H1 (cell line): ENCODE measurements around the gene MLF2. TPM values are rescaled to one million over a fixed set of nuclear protein-coding genes. Genes with fewer than 3 reads are reported as not detected.

ENCODE experiments used
- CTCF ChIA-PET: fragments of 300-600 bp; sonication (Branson Sonifier 250); formaldehyde crosslinking; loops from one replicate; lab custom pipeline; 2021; ENCODE audit not compliant: partially characterized antibody; lab: Charles Lee
- POLR2A ChIA-PET: fragments of 300-600 bp; sonication (Branson Sonifier 250); formaldehyde crosslinking; loops from one replicate; lab custom pipeline; 2021; ENCODE audit warnings: inconsistent platforms; ENCODE audit not compliant: partially characterized antibody; lab: Charles Lee
- DNase-seq, 2 experiments: peaks; one replicate each; pipeline versions ENCODE4 v3.0.0 to v3.0.0-alpha.2; 2010 to 2022; ENCODE audit warnings: low spot score in 2 of 2, low read depth in 1 of 2, mixed read lengths in 1 of 2
- FAIRE-seq: peaks from 2 replicates; lab custom pipeline; 2011; peaks lifted over from hg19 to GRCh38; lab: Jason Lieb, UNC
- H2AFZ ChIP-seq: 2 replicates; pipeline ENCODE4 v1.8.1; 2012; ENCODE audit warnings: low read length, inconsistent platforms
- H2AK5ac ChIP-seq: 2 replicates; pipeline ENCODE4 v1.6.1; 2013; ENCODE audit warnings: low read depth, low read length
- H2BK120ac ChIP-seq: replicated peaks from 2 replicates; pipeline ENCODE3; 2013; ENCODE audit warnings: low read depth, low read length, inconsistent platforms
- H2BK12ac ChIP-seq: 2 replicates; pipeline ENCODE4 v1.6.1; 2013; ENCODE audit warnings: low read depth, low read length
- H2BK15ac ChIP-seq: 2 replicates; pipeline ENCODE4 v1.6.1; 2013; ENCODE audit warnings: low read length
- H2BK20ac ChIP-seq: 2 replicates; pipeline ENCODE4 v1.6.1; 2013; ENCODE audit warnings: low read length
- H2BK5ac ChIP-seq: 2 replicates; pipeline ENCODE4 v1.6.1; 2013; ENCODE audit warnings: low read depth, low read length
- H3K14ac ChIP-seq: 2 replicates; pipeline ENCODE4 v1.6.1; 2013; ENCODE audit warnings: inconsistent platforms; ENCODE audit not compliant: insufficient read length
- H3K18ac ChIP-seq: 2 replicates; pipeline ENCODE4 v1.6.1; 2013; ENCODE audit warnings: low read length; ENCODE audit errors: extremely low read depth
- H3K23ac ChIP-seq: 2 replicates; pipeline ENCODE4 v1.6.1; 2013; ENCODE audit warnings: inconsistent platforms; ENCODE audit not compliant: insufficient read length
- H3K23me2 ChIP-seq: 2 replicates; pipeline ENCODE4 v1.6.1; 2013; ENCODE audit warnings: low read depth, low read length
- H3K27ac ChIP-seq: 2 replicates; pipeline ENCODE4 v1.6.1; 2011; ENCODE audit warnings: low read depth, low read length, inconsistent platforms
- H3K27me3 ChIP-seq, 4 experiments: replicated peaks in 1 of 4; 1 replicate in 1 of 4; 2 replicates in 3 of 4; pipeline versions ENCODE4 v1.6.1 to v1.8.1; 2011 to 2013; ENCODE audit warnings: low read length in 3 of 4, mild to moderate bottlenecking in 3 of 4, inconsistent platforms in 2 of 4, mixed read lengths in 2 of 4, moderate library complexity in 1 of 4; ENCODE audit not compliant: control insufficient read depth in 3 of 4, insufficient read depth in 3 of 4; ENCODE audit errors: extremely low read depth in 1 of 4
- H3K36me3 ChIP-seq, 4 experiments: 2 replicates each; pipeline versions ENCODE4 v1.6.1 to v1.8.1; 2011 to 2013; ENCODE audit warnings: mild to moderate bottlenecking in 4 of 4, low read length in 3 of 4, moderate library complexity in 2 of 4, control low read depth in 1 of 4, inconsistent platforms in 1 of 4; ENCODE audit not compliant: insufficient read depth in 4 of 4, control insufficient read depth in 2 of 4
- H3K4ac ChIP-seq: replicated peaks from 2 replicates; pipeline ENCODE3; 2013; ENCODE audit warnings: low read length, low read depth, mixed read lengths, inconsistent platforms; ENCODE audit not compliant: insufficient read length
- H3K4me1 ChIP-seq, 4 experiments: replicated peaks in 1 of 4; 1 replicate in 1 of 4; 2 replicates in 3 of 4; pipeline versions ENCODE4 v1.6.1 to v1.8.1; 2011 to 2013; ENCODE audit warnings: low read length in 3 of 4, inconsistent platforms in 2 of 4, mixed read lengths in 1 of 4; ENCODE audit not compliant: insufficient read depth in 4 of 4, control insufficient read depth in 3 of 4
- H3K4me2 ChIP-seq, 2 experiments: 2 replicates each; pipeline versions ENCODE4 v1.6.1 to v1.8.1; 2011 to 2013; ENCODE audit warnings: low read depth in 2 of 2, low read length in 2 of 2, control low read depth in 1 of 2, inconsistent platforms in 1 of 2, mild to moderate bottlenecking in 1 of 2; ENCODE audit not compliant: insufficient read depth in 1 of 2
- H3K4me3 ChIP-seq, 4 experiments: fragments of 200-600, 300-600 bp in 1 of 4; sonication (generic), shearing (Covaris generic), sonication (Bioruptor Twin) in 1 of 4; 2 replicates each; pipeline versions ENCODE4 v1.5.1 to v1.8.1; 2011 to 2016; ENCODE audit warnings: low read length in 4 of 4, low read depth in 3 of 4, control low read depth in 2 of 4, inconsistent platforms in 2 of 4, mild to moderate bottlenecking in 2 of 4, mixed read lengths in 1 of 4, moderate library complexity in 1 of 4; ENCODE audit not compliant: insufficient read depth in 2 of 4; ENCODE audit errors: extremely low read depth in 1 of 4
- H3K56ac ChIP-seq: replicated peaks from 2 replicates; pipeline ENCODE3; 2013; ENCODE audit warnings: low read depth, mild to moderate bottlenecking, mixed read lengths, low read length, inconsistent platforms; ENCODE audit not compliant: insufficient read length
- H3K79me1 ChIP-seq: 2 replicates; pipeline ENCODE4 v1.6.1; 2013; ENCODE audit warnings: low read depth, low read length, control low read depth
- H3K79me2 ChIP-seq, 2 experiments: 2 replicates each; pipeline versions ENCODE4 v1.6.1 to v1.8.1; 2012 to 2013; ENCODE audit warnings: low read length in 2 of 2, mild to moderate bottlenecking in 2 of 2, inconsistent platforms in 1 of 2; ENCODE audit not compliant: insufficient read depth in 2 of 2, control insufficient read depth in 1 of 2
- H3K9ac ChIP-seq, 4 experiments: replicated peaks in 1 of 4; 1 replicate in 1 of 4; 2 replicates in 3 of 4; pipeline versions ENCODE4 v1.6.1 to v1.8.1; 2011 to 2013; ENCODE audit warnings: low read depth in 3 of 4, low read length in 3 of 4, control low read depth in 2 of 4, mild to moderate bottlenecking in 2 of 4, moderate library complexity in 2 of 4, inconsistent platforms in 1 of 4; ENCODE audit errors: extremely low read depth in 1 of 4
- H3K9me3 ChIP-seq, 2 experiments: 2 replicates each; pipeline versions ENCODE4 v1.6.1 to v1.8.1; 2012 to 2013; ENCODE audit warnings: mild to moderate bottlenecking in 2 of 2, moderate library complexity in 2 of 2, control low read depth in 1 of 2, inconsistent platforms in 1 of 2, low read depth in 1 of 2, low read length in 1 of 2, mixed read lengths in 1 of 2; ENCODE audit not compliant: insufficient read depth in 2 of 2
- H4K20me1 ChIP-seq, 2 experiments: replicated peaks in 1 of 2; 2 replicates each; pipeline versions ENCODE3 to v1.8.1; 2011 to 2013; ENCODE audit warnings: inconsistent platforms in 2 of 2, low read length in 2 of 2, mild to moderate bottlenecking in 1 of 2; ENCODE audit not compliant: insufficient read depth in 2 of 2, control insufficient read depth in 1 of 2
- H4K5ac ChIP-seq: 2 replicates; pipeline ENCODE4 v1.6.1; 2013; ENCODE audit warnings: low read length, low read depth, mixed read lengths, inconsistent platforms; ENCODE audit not compliant: insufficient read length
- H4K8ac ChIP-seq: 2 replicates; pipeline ENCODE4 v1.8.0; 2013; ENCODE audit warnings: mild to moderate bottlenecking, moderate library complexity, low read length, inconsistent platforms; ENCODE audit not compliant: insufficient read depth; ENCODE audit errors: extremely low read depth
- H4K91ac ChIP-seq: replicated peaks from 2 replicates; pipeline ENCODE3; 2013; ENCODE audit warnings: low read length, mixed read lengths, inconsistent platforms; ENCODE audit not compliant: insufficient read length
- KDM1A ChIP-seq: fragments of 200-600, 300-600 bp; sonication (generic); IDR thresholded peaks from 2 replicates; pipeline ENCODE4 v1.7.1; 2016; ENCODE audit warnings: mild to moderate bottlenecking, low read length, borderline replicate concordance
- SIRT6 ChIP-seq: IDR thresholded peaks from one replicate; pipeline ENCODE4 v1.7.1; 2012; ENCODE audit warnings: low read length, inconsistent platforms
- SP4 ChIP-seq: IDR thresholded peaks from 2 replicates; pipeline ENCODE4 v1.6.1; 2012; ENCODE audit warnings: low read length, inconsistent platforms
- SRF ChIP-seq: IDR thresholded peaks from 2 replicates; pipeline ENCODE4 v1.6.1; 2011; ENCODE audit warnings: mild to moderate bottlenecking, low read depth, low read length, moderate library complexity
- TAF1 ChIP-seq: IDR thresholded peaks from 2 replicates; pipeline ENCODE4 v1.6.1; 2011; ENCODE audit warnings: mild to moderate bottlenecking, low read depth, low read length
- TCF12 ChIP-seq: IDR thresholded peaks from 2 replicates; pipeline ENCODE4 v1.6.1; 2011; ENCODE audit warnings: low read depth, mild to moderate bottlenecking, low read length
- WGBS, 2 experiments: shearing (Covaris generic) in 1 of 2; methylation state at CpG; one replicate each; pipeline versions ENCODE4 v1.1.6 to v1.1.7; 2013 to 2015; ENCODE audit warnings: low lambda C conversion rate in 2 of 2, mixed read lengths in 2 of 2, inconsistent platforms in 1 of 2, low coverage in 1 of 2, missing lambda C conversion rate in 1 of 2; ENCODE audit not compliant: insufficient replicate concordance in 2 of 2, insufficient coverage in 1 of 2, insufficient read length in 1 of 2; ENCODE audit errors: extremely low coverage in 1 of 2, missing lambda C conversion rate in 1 of 2; 5-methylcytosine and 5-hydroxymethylcytosine counted together
- polyA plus RNA-seq, 7 experiments: library from polyadenylated mRNA; depleted of rRNA in 3 of 7; stranded (reverse) in 5 of 7; unstranded in 2 of 7; fragments of >200 nt in 5 of 7; fragments of 200-250 nt in 2 of 7; gene quantifications; 1 replicate in 5 of 7; 2 replicates in 1 of 7; 4 replicates in 1 of 7; pipeline versions ENCODE4 v1.2.1 to v1.2.3, GENCODE V29; 2011 to 2013; ENCODE audit warnings: missing spikeins in 2 of 7, mixed read lengths in 2 of 7
- total RNA-seq: library from RNA; stranded (reverse); fragmentation: NEBNext Ultra II Directional; extraction: Animal tissue kit (Norgen Biotek cat#: 25700); gene quantifications from 2 replicates; pipeline ENCODE4 v1.2.1, GENCODE V29; 2021

MLF2 gene
- total and polyA plus RNA-seq, 2 of the 8 experiments (the other 6 are each of a cell fraction or from before 2014, with no cell fraction given): 229 to 401 TPM

DNA sequence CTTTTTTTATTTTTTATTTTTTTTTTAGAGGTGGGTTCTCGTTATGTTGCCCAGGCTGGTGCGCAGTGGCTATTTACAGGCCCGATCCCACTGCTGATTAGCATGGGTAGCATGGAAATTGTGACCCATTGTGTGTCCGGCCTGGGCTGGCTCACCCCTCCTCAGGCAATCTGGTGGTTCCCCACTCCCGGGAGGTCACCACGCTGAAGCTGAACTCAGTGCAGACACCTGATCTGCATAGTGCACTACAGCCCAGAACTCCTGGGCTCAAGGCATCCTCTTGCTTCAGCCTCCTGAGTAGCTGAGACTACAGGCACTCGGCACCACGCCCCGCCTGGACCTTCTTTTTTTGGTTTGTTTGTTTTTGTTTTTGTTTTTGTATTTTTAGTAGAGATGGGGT, 30.9 kb upstream of the MLF2 start:
- no peak for TF ChIP-seq TAF1
- TF ChIP-seq SIRT6: no peak
- TF ChIP-seq SP4: no peak
- no peak for TF ChIP-seq SRF
- TF ChIP-seq KDM1A: no peak
- TF ChIP-seq TCF12: no peak
- Histone ChIP-seq H3K79me2 (no peaks in the 10 kb centered on the region), H2BK120ac (no peak overlapping the region), H3K18ac (no peak overlapping the region), H3K4ac (no peak overlapping the region), H3K9ac (no peak overlapping the region), H4K5ac (no peak overlapping the region), H4K20me1 (no peaks in the 10 kb centered on the region), H3K4me2 (no peak overlapping the region), H3K56ac (no peak overlapping the region), H2BK15ac (no peak overlapping the region), H3K79me1 (no peaks in the 10 kb centered on the region), H2AFZ (no peak overlapping the region), H3K27me3 (no peaks in the 10 kb centered on the region), H2BK20ac (no peak overlapping the region), H3K14ac (no peak overlapping the region), H4K91ac (no peak overlapping the region), H3K27ac (no peak overlapping the region), H3K9me3 (no peaks in the 10 kb centered on the region), H2BK12ac (no peak overlapping the region), H3K4me1 (peaks cover 4 to 9% (median 7%) of the 10 kb centered on the region in 4 experiments), H3K23me2 (no peaks in the 10 kb centered on the region), H2BK5ac (no peak overlapping the region), H3K23ac (no peak overlapping the region), H3K36me3 (no peaks in the 10 kb centered on the region), H3K4me3 (no peak overlapping the region), H2AK5ac (no peak overlapping the region), H4K8ac (no peak overlapping the region)
- 90% methylated on average over 9 of the region's 9 CpGs; no CpG with 5 or more reads in 1 of the 2 experiments for WGBS, 2 experiments
- FAIRE-seq: no peak
- ChIA-PET POLR2A (interaction anchor here (0.6 to 2.0 kb wide), 7 partner anchors 9 to 246 kb away, joined by 3 to 9 read pairs (median 5); partner anchors contain the start of gene MLF2), CTCF (interaction anchor here (0.6 to 29.6 kb wide), 9 partner anchors 9 to 163 kb away, joined by 3 to 532 read pairs (median 9); partner anchors contain the start of genes GNB3, GPR162, LAG3 and MLF2)
- DNase-seq: no peak
